Fibroblast of peridontal ligament (primary cell): Measurements from ENCODE around the gene ZSWIM6.

ENCODE experiments used
- DNase-seq: peaks from one replicate; pipeline ENCODE4 v3.0.0-alpha.2; 2010; ENCODE audit errors: extremely low read depth

Gene ZSWIM6

DNA sequence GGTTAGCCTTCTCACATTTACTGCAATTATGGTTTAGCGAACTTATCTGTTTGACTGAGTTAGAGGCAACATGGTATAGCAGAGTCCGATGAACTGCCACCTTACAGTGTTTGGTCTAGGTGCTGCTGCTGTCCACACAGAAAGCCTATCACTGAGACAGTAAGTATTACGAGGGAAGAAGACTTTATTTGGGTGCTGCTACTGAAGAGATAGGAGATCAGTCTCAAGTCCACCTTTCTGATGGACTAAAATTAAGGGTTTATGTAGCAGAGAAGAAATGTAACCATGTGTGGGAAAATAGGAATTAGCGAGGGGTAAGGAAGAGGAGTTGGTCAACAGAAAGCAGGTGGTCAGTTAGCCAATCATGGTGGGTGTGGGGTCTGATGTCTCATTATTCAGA lies 109.7 kb downstream of the ZSWIM6 start:
- DNase-seq: no peak

DNA sequence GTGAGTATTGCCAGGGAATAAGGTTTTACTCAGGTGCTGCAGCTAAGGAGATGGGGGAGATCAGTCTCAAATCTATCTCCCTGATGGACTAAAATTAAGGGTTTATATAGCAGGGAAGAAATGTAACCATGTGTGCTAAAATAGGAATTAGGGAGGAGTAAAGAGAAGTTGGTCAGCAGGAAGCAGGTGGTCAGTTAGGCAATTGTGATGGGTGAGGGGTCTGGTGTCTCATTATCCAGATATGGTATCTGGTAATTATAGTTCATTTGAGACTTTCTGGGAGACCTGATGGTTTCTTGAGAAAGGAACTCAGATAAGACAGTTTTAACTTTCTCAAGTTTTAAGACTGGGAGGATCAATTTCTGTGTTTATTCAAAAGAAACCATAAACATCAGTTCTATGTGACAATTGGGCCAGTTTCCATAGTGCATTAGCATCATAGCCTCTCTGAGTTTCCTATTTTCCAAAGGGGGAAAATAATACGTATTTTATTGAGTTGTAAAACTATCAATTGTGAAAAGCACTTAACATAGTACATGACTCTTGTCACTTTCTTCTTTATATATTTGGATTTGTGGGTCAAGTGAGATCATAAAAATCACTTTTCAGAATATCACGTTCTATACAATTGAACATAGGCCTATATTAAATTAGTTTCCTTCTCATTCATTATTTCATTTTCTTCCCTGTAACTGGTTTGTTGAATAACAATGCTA lies 115.9 kb downstream of the ZSWIM6 start:
- DNase-seq: no peak

DNA sequence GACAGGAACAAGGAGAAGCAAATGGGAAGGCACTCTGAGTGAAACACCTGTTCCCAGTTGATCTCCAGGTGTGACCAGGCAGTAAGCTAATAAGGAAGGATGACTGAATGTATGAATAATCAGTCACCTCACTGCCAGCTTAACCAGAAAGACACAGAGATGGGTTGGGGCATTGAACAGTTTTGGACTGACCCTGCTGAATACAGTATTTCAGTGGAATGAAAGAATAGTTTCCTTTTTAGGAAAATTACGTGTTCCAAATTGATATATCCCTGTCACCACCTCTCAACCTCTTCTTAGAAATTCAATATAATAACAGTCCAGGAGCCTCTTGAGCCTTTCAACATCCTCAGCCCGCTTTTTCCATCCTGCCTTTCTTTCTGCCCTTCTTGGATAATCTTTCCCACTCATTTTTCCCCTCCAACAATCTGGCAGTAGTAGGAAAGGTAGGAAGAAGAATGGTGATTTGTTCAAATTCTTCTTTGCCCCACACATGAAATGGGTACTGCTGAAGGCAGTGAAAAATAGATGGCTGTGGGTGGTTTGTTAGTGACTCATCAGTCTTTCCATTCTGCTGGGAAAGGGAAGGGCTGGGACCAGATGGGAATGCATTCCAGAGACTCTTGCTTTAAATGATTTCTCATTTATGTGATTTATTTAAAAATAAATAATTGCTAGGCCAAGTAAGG lies 117.9 kb downstream of the ZSWIM6 start:
- DNase-seq: peak; percentile 93

DNA sequence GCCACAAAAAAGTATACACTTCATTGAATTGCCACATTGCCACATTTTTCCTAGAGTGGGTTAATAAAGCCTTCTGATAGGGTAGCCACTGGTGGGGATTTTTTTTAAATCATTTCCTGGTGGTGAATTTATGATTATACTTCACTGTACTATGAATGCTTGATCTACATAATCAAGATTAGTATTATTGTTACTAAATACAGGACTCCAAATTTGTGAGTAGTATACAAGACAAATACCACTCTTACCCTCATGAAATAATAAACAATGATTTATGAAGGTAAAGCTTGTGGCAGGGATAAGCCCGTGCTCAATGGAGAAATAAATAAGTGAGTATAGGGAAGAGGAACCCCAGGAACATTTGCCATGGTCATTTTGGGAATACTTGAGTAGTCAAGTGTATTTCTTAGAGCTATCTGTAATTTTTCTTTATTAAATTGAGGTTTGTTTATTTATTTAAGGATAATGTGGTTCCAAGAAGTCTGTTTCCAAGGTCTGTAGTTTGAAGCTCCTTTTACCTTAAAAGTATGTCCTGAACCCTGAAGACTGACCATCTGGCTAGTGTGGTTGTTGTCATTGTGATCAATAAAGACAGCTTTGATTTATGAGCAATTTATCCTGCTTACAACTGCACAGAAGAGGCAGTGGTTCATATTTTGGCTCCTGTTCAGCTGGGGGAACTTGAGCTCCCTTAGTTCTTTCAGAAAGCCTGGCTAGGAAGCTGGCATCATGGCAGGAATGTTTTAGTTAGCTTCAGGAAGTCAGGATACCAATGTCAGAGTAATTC lies 118.6 kb downstream of the ZSWIM6 start:
- DNase-seq: peak; percentile 92

DNA sequence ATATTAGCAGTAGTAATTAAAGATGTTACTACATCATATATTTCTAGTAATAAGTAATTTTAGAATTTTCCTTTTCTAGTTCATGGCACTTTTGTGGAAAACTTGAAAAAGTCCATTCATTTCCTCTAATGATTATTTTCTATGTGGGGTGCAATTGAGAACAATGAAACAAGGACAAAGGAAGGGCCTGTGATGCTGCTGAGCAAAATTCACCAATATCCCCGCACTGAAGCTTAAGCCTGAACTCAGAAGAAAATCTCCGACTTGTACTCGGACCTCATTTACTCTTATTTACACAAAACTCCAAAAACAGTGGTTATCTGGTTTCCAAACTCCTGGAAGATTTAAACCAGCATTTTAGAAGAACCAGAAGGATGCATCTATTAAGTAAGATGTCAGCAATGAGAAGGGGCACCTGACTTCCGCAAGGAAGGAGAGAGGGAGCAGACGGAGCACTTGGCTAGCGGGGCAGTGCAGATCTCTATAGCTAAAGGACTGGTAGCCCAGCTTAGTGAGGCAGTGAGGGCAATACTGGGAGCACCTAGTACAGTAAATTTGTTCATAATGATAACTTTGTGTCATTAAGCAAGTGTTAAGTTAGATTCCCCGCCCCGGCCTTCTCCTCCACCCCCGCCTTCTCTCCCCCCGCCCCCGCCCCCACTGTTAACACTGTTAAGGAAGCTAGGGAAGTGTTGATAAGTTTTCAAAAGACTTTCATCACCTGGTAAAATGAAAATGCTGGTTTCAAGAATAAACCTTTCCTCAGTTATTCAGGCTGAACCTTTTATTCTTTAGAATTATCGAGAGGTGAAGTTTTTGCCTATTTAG lies 123.3 kb downstream of the ZSWIM6 start:
- no peak for DNase-seq

DNA sequence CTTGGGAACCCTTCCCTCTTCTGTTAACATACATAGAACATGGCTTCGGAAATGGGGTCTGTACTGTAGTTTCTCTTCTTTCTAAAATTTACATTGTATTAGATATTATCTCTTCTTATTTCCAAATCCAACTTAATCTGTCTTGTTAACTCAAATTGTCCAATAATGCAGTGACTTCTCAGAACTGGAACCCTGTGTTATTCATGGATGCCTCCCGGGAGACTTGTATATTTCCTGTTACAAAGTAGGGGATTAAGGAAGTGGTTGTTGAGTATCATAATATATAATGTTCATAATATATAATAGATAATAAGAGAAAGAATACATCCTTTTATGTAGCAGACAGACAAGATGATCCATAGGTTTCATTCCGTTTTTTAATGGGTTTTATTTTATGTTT lies 128.4 kb downstream of the ZSWIM6 start:
- no peak for DNase-seq

DNA sequence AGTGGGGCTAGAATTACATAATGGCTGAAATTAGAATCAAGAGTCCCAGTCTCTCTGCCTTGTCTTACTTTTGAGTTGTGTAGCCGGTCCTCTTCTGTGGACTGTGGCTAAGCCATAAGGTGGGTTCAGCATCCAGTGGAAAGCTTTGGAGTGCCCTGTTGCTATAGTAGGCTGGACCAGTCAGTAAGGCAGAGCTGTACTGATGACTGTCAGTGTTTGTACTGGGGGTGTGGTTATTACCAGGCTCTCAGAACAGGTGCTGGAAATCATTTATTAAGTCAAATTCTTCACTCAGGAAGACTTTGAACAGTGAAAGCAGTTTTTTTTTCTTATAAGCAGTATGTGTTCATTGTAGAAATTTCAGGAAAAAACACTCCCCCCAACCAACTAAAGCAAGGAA lies 129.4 kb downstream of the ZSWIM6 start:
- DNase-seq: no peak

DNA sequence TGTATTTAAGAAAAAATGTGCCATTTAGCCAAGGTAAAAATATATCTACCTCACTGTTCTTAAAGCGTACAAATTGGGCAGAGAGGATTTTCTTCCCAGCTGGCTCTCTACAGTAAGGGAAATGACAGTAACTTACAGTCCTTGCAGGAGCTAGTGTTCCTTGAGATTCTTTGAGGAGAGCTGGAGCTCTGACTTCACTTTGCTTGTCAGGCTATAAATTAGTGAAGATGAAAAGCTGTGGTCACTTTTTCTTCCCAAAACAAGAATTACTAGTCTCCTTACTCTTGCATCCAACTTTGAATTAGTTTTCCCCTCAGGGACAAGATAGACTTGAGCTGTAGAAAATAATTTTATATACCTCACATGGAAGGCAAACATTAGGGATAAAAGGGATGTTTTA lies 129.9 kb downstream of the ZSWIM6 start:
- DNase-seq: no peak

DNA sequence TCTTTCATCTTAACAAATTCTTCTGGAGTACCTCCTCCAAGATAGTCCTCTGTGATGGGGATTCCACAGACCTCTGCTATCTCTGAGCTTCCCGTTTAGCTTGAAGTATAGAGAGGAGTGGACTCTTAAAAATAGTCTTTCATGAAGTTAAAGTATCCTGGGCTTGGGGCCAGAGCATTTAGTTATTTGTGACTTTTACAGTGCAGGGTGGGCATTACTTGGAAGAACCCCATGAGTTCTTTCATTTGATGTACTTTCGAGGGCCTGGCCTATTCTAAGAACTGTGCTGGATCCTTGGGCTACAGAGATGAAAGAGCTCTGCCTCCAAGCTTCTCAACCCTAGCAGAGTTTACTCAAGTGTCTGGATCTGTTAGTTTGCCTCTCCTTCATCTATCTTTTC lies 131.5 kb downstream of the ZSWIM6 start:
- no peak for DNase-seq

DNA sequence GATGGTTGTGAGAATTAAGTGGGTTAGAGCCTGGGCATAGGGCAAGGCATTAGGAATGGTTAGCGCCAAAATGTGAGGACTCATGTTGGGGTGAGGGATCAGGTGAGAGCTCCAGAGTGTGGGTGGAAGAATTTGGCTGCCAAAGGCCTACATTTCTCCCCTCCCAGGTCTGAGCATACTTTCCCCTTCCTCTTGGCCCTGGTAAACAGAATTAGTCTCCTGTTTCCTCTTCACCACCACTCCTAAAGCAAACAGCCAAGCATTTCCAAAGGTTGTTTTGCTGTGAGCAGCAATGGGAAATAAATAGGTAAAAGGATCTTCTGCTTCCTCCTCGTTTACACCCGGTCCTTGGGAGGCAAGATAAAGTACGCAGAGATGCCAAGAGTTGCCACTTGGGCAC lies 132.5 kb downstream of the ZSWIM6 start:
- no peak for DNase-seq

DNA sequence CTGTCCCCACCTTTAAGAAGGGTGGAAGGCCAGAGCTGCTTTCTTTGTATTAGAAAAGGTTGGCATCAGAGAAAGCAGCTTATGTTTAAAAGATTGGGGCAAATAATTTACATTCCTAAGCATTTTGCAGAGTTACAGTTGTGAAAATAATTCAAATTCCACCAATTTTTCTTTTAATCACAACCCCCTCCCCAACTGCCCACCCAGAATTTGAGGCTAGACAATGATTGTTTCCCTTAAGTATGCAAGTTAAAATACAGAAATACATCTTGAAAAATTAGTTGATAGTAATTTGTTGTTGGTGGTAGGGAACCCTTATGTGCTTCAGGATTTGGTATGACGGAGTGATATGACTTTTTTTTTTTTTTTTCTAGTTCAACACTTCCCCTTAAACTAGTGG lies 133.0 kb downstream of the ZSWIM6 start:
- DNase-seq: no peak

DNA sequence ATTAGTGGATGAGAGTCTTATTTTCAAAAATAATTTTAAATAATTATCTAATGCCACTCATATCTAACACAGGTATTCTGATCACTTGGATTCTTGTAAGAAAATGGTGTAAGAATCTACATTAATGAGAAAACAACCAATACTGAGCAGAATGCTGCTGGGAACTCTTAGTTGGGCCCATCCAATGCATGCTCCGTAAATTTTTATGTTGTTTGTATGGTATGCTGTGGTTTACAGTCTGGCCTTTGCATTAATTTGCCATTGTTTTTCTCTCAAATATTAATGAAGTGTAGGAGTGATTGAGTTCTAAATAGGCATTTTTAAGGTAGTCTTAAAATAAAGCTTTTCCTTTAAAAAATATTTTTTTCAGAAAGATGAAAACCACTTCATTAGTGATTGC lies 133.4 kb downstream of the ZSWIM6 start:
- DNase-seq: no peak

DNA sequence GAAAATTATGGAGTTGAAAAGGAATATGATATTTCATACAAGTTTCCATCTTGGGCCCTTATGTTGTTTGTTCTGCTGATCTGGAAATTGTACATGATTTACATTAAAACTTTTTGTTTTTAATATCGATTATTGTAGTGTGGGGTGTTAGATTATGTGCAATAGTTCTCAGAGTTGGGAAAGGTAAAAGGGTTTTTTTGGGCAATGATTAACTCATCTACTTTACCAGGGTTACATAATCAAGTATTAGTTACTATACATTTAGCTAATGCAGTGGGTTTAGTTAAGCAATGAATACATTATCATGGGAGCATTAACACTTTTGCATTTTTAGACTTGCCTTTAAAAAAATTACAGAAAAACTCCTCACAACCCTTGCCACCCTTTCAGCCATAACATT lies 134.0 kb downstream of the ZSWIM6 start:
- no peak for DNase-seq

DNA sequence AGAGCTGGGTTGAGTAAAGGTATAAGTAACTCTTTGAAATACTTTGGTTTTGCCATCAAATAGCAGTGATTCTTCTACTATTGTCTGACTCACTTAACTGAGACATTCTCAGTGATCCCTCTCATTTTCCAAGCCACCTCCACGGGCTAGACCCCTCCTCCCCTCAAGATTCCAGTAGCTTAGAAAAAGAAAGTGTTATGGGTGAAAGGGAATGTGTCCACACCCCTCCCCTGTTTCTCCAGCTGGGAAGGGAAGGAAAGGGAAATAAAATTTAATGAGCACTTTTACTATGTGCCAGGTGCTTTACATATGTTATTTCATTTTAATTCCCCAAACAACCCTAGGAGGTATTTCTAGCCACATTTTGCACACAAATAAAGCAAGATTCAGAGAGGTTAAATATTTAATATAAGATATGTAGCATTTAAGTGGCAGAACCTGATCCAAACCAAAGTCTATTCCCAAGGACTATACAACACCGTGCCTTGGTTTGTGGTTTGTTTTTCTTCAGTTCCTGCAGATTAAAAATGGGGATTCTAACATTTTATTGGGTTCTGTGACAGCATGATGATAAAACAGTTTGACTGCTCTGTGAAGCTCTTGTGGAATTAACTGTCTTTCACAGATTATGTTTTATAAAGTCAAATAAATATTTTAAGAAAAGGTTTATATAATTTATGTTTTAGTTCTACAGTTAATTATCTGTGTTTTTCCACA lies 135.9 kb downstream of the ZSWIM6 start:
- DNase-seq: peak; percentile 43

DNA sequence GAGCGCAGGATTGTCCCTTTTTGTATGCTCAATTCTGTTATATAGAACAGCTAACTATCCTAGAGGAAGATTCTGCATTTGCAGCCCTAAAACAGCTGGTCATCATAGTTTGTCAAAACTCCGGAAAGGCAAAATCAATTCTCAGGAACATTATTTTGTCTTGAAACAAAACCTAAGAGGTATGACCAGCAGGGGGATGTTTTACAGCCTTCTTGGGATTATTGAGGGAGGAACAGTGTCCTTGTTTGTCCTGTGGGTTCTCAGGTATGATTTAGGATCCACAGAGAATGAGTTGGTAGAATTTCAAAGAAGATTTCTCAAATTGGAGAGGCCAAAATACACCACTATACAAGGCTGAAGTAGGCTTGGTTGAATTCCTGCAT lies 136.4 kb downstream of the ZSWIM6 start:
- no peak for DNase-seq

DNA sequence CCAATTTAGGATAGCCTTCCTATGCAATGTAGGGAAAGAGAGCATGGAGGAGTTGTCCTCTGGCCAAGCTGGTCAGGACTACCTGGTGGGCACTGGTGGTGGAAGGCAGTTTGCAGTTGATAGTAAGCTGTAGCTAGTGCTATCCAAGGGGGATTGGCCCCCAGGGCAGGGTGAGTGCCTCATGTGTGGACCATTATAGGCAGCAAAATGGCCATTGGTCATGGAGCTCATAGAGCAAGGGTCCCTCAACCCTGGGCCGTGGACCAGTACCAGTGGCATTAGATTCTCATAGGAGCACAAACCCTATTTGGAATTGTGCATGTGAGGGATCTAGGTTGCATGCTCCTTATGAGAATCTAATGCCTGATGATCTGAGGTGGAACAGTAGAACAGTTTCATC lies 139.3 kb downstream of the ZSWIM6 start:
- DNase-seq: no peak

DNA sequence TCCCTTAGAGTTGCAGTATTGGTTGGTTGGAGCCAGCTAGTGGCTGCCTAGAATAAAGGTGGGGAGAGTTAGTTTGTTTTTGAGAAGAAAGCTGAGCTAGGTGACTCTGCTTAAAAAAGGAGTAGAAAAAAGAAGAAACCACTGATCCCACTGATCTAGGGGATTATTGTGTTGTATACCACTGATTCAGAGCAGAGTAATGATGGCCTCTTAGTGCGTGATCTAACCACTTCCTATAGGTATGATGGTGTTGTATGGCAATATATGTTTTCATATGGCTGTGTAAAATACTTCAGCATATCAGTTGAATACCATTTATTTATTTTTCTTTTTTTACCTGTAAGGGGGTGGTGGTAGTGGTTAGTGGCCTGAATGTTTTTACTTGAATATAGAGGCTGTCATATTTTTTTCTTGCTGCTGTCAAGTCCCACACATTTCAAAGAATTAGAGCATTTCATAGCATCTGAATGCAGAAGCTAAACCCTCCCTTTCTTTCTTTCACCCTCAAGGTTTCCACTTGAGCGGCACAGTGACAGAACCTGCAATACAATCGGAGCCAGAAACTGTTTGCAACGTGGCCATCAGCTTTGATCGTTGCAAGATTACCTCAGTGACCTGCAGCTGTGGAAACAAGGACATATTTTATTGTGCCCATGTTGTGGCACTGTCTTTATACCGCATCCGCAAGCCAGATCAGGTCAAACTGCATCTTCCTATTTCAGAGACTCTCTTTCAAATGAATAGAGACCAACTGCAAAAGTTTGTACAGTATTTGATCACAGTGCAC lies 140.3 kb downstream of the ZSWIM6 start:
- DNase-seq: no peak

DNA sequence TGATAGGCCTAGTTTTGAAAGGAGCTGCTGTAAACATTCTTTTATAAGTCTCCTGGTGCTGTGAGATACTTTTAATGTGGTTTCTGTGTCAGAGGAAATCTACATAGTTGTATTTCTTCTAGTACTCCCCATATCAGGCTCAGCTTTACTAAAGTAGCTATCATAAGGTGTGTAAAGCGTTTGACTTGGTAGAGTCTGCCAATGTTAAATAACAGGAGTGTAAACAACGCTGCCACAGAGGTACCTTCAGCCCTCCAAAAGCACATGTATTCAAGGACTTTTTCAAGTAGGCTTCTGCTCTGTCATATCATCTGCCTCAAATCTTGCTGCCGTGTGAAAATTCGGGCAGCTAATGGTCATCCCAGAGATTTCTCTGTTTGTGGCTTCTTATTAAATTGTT lies 142.7 kb downstream of the ZSWIM6 start:
- DNase-seq: no peak

DNA sequence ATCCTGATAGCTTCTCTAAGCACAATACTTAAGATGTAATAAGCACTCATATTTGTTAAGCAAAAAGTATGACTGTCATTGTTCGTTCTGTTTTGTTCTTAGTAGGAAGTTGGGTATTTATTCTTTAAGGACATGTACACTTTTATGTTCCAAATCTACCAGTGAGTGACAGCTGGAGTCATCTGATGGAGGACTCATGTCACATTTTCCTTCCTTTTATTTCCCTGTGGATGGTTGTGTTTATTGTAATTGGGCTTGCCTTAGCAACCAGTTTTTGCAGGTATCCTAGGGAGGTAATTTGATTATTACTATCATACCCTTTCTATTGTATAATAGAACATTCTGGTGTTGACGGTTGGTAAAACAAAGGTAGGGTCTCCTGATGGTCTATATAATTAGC lies 145.7 kb downstream of the ZSWIM6 start:
- no peak for DNase-seq

DNA sequence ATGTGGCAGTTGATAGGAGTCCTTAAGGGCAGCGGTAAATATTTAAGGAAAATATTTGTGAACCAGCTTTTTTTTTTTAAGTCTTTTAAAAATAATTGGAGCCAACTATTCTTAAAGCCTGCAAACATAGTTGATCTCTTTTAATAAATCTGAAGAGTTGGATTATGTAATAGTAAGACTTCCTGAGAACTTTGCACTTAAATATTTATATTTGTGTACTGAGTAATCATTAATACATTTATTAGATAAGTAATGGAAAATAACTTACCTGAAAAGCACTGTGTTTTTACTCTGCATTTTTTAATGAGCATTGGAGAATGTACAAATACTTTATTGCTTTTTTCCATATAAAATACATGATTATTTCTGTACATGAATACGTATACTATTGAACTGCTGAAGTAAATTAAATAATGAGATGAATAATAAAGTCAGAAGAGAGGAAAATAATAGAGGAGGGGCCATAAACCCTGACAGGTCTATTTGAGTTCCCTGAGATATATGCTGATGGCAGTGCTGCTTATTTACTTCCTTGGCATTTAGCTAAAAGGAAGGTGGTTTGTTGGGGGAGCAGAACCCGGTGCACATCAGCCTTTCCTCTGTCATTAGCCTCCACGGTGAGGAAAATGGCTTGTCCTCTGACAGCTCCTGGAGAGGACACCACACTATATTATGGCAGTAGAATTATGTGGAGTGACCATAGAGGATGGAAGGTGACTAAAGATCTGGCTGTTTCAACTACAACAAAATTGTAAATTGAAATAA lies 148.0 kb downstream of the ZSWIM6 start:
- DNase-seq: no peak
